Activated T-helper 1 cell treated with anti-CD3 and anti-CD28 coated beads, Interleukin-2, amount 50 U/mL, for 16 hours (primary cell): Measurements from ENCODE around the gene HRK.

Experiments used
- DNase-seq, 2 donors: peaks; one replicate each; pipeline ENCODE4 v3.0.0-alpha.2; 2020; ENCODE audit warnings: low read depth in 1 of 2, low spot score in 1 of 2

The HRK gene

DNA sequence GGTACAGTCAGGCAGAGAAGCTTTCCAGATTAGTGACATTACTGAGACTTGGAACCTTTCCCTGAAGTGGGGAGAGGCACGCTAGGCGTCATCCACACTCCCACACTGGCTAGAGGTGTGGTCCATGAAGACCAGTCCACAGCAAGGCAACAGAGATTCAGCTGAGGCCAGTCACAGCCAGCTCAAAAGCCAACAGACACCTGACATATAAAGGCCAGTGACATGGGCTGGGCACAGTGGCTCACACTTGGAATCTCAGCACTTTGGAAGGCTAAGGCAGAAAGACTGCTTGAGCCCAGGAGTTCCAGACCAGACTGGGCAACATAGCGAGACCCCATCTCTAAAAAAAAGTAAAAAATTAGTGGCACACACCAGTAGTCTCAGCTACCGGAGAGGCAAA lies 10.9 kb downstream of the HRK start:
- DNase-seq: no peak

DNA sequence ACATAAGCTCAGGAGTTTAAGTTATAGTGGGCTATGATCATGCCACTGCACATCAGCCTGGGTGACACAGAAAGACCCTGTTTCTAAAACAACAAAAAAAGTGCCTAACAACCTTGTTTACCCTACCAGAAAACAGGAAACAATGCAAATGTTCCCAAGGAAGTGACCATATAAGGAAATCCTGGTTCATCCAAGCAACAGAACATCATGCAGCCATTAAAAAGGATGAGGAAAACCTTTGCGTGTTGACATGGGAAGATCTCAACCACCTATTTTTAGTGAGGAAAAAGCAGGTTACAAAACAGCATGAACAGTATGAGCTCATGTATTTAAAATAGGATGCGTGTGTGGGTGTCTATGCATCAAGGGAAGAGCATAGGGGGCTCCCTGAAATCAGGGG lies 13.7 kb downstream of the HRK start:
- DNase-seq: no peak

- no peak for DNase-seq
These were observed 16.7 kb downstream of the HRK start for GRCh38 chr12:116864371-116865160.

DNA sequence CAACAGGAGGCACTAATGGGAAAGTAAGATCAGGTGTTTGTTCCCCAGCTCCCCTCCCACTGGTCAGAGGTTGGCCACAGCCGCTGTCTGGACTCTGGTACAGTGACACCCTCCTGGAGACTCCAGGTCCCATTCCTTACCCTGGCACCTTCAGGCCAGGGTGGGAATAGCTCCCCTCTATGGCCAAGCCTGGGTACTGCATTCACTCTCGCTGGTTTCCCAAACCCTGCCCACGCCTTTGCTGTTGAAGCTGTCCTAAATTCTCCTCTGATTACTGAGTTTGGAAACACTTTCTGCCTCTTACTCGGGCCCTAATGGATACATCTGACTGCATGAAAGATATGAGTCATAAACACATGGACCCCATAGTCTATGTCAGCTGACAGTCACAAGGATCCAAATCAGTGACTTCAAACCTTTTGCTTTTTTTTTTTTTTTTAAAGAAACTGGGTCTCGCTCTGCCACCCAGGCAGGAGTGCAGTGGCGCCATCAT lies 17.9 kb downstream of the HRK start:
- no peak for DNase-seq

- DNase-seq: no peak
These were observed 19.1 kb downstream of the HRK start for GRCh38 chr12:116862167-116862566.

DNA sequence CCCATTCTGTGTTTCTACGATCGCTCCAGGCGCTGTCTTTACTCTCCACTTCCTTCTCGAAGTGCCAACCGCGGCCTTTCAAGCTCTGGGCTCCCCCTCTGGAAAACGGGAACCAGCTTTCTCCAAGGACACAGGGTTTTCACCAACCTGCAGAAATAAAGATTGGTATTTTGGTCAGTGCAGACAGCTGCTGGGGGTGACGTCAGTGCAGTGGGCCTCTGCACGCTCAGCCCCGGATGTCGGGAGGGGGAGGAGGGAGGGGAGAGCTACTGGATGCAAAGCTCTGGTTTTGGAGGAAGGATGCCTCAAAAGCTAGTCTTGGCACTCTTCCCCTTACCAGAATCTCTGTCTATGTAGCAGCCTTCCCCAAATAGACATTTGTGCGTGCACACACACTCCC lies 19.9 kb downstream of the HRK start:
- no peak for DNase-seq

DNA sequence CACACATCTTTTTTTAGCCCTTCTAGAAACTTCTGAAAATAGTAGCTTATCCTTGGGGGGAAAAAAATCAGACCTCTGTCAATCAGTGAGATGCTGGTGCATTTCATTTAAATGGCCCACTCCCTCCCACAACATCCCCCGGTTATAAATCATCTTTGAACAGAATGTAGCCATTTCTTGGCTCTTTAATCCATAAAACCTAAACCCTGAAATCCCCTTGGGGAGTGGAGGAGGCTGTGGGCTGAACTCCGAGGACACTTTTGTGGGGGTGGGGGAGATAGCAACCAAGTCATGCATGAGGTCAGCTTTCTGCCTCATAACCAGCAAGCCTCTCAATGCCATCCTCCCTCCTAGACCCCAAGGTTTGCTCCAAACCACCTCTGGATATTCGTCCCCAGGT lies 21.0 kb downstream of the HRK start:
- no peak for DNase-seq

DNA sequence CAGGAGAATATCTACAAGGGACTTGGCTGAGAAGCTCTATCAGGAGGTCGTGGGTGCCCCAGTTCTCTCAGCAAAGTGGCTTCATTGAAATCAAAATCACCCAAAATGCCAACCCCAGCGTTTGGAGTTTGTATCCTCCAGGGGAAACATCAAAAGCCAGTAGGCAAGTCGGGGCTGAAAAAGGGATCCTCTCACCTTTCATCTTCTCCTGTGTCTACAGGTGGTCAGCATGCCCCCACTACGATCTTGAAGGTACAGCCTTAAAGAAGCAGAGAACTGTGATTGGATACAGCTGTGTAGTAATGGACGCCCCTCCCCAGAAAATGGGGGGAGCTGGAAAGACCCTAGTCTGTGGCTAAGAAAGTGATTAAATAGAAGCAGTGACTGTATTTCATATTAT lies 22.2 kb downstream of the HRK start:
- no peak for DNase-seq

DNA sequence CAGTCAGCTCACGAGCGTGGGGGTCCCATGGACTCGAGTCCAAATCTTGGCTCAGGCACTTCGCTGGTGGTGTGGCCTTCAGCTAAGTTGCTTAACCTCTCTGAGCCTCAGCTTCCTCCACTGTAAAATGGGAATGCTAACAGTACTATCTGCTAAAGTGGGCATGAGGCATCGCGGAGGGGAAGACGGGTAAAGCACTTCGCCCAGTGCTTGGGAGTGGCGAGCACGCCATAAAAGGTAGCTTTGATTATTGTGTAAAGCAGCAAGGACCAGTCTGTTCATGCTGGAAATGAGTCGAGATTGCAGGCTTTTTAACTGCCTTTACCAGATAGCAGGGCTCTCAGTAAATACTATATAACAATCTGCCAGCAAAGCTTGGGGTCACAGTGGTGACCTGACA lies 24.5 kb downstream of the HRK start:
- no peak for DNase-seq

- DNase-seq: no peak
These were observed 25.3 kb downstream of the HRK start for GRCh38 chr12:116855744-116856470.

- no peak for DNase-seq
These were observed 27.7 kb downstream of the HRK start for GRCh38 chr12:116853507-116853906.

GRCh38 chr12:116852303-116852702 lies 28.9 kb downstream of the HRK start:
- DNase-seq: no peak

GRCh38 chr12:116849216-116849615 lies 32.0 kb downstream of the HRK start:
- no peak for DNase-seq

DNA sequence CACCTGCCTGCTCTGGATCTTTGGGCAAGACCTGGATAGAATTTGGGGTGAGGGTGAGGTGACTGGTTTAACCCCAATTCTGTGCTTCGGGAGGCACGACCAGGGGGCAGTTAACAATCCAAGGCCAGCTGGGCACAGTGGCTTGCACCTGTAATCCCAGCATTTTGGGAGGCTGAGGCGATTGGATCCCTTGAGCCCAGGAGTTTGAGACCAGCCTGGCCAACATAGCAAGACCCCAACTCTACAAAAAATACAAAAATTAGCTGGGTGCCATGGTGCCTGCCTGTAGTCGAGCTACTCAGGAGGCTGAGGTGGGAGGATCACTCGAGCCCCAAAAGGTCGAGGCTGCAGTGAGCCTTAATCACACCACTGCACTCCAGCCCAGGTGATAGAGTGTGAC lies 38.2 kb downstream of the HRK start:
- DNase-seq: no peak

DNA sequence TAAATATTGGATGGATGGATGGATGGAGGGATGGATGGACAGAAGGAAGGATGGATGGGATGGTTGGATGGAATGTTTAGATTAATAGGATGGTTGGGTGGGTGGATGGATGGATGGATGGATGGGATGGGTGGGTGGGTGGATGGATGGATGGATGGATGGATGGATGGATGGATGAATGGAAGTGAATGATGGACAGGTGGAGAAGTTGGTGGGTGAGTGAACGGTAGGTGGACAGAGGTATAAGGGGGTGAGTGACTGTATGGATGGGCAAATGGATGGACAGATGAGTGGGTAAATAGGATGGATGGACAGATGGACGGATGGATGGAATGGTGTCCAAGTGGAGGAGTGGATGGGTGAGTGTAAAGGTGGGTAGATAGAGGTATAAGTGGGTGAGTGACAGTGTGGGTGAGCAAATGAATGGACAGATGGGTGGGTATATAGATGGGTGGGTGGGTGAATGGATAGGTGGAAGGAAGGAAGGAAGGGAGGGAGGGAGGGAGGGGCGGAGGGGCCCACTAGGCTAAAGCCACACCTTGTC lies 41.9 kb downstream of the HRK start:
- DNase-seq: no peak

GRCh38 chr12:116838365-116838764 lies 42.9 kb downstream of the HRK start:
- DNase-seq: no peak

- DNase-seq: no peak
These were observed 44.1 kb downstream of the HRK start for GRCh38 chr12:116837097-116837496.

GRCh38 chr12:116835484-116835883 lies 45.8 kb downstream of the HRK start:
- DNase-seq: no peak

DNA sequence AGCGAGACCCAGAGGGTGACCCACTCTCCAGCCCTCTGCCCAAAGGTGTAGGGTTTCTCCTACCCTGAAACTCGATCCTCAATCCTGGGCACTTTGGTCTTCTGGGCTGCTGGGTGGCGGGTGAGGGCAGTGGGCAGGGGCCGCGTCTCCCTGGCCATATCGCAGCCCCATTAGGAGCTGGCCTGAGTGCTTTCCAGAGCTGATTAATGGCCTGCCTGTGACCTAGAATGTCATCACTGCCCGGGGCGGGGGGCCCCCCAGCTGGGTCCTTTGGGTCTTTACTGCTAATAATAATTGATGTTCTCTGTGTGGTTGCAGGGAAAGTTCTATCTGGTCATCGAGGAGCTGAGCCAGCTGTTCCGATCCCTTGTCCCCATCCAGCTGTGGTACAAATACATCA lies 47.8 kb downstream of the HRK start:
- DNase-seq: no peak

GRCh38 chr12:116832353-116832752 lies 48.9 kb downstream of the HRK start:
- DNase-seq: no peak

- no peak for DNase-seq
These were observed 53.8 kb downstream of the HRK start for GRCh38 chr12:116827432-116827831.

GRCh38 chr12:116821291-116821690 lies 60.0 kb downstream of the HRK start:
- no peak for DNase-seq
